DND-41 (cell line): ENCODE results near the gene CATSPERD.

Experiments
- EZH2 ChIP-seq: IDR thresholded peaks from 3 replicates; pipeline ENCODE4 v1.6.1; 2012; ENCODE audit warnings: borderline replicate concordance, low read depth, mild to moderate bottlenecking, moderate library complexity, low read length, inconsistent platforms; ENCODE audit not compliant: severe bottlenecking
- TF ChIP-seq, protein P1 (sequence below): IDR thresholded peaks from 2 replicates; pipeline ENCODE4 v1.5.1; 2012; ENCODE audit warnings: borderline replicate concordance, low read length, moderate library complexity, mild to moderate bottlenecking; ENCODE audit not compliant: poor library complexity, severe bottlenecking; ENCODE audit errors: extremely low read depth

DNA sequence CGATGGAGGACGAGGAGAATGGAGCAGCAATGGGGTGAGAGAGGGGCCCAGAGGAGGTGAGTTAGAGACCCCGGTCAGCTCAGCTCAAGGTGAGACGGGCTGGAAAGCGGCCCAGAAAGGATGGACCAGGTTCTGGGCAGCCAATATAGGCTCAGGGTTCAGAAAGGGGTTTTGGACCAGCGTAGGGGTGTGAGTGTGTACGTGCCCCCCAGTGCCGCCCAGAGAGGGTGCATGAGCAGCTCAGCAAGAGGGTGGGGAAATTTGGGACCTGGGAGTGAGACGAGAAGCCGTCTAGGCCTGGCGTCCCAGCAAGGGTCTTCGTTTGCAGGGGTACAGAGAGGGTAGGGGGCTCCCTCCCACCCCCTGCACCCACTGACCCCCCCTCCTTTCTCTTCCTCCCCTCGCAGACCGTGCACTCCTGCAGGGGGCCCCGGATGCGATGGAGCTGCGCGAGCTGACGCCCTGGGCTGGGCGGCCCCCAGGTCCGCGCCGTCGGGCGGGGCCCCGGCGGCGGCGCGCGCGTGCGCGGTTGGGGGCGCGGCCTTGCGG is 107.0 kb downstream of the CATSPERD start:
- TF ChIP-seq, protein P1, sequence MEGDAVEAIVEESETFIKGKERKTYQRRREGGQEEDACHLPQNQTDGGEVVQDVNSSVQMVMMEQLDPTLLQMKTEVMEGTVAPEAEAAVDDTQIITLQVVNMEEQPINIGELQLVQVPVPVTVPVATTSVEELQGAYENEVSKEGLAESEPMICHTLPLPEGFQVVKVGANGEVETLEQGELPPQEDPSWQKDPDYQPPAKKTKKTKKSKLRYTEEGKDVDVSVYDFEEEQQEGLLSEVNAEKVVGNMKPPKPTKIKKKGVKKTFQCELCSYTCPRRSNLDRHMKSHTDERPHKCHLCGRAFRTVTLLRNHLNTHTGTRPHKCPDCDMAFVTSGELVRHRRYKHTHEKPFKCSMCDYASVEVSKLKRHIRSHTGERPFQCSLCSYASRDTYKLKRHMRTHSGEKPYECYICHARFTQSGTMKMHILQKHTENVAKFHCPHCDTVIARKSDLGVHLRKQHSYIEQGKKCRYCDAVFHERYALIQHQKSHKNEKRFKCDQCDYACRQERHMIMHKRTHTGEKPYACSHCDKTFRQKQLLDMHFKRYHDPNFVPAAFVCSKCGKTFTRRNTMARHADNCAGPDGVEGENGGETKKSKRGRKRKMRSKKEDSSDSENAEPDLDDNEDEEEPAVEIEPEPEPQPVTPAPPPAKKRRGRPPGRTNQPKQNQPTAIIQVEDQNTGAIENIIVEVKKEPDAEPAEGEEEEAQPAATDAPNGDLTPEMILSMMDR, result no peak
- TF ChIP-seq EZH2, result no peak
